Hepatocyte (in vitro differentiated cells): ENCODE data around the gene DRAP1. TPM values are rescaled to one million over a fixed set of nuclear protein-coding genes. Genes with fewer than 3 reads are reported as not detected.
"Not testable (repeated sequence)": the region's sequence is repeated elsewhere in the genome, so short reads cannot be mapped to it uniquely, and the experiment has no call there.

Source experiments
- DNase-seq: peaks from one replicate; pipeline ENCODE4 v3.0.0-alpha.2; 2016; ENCODE audit warnings: low spot score
- H2AFZ ChIP-seq: fragments of 200-600 bp; sonication (generic); 2 replicates; pipeline ENCODE4 v1.6.0; 2016; ENCODE audit warnings: antibody characterized with exemption, mild to moderate bottlenecking
- H3K27ac ChIP-seq: fragments of 200-600 bp; sonication (generic); 2 replicates; pipeline ENCODE4 v1.5.1; 2016; ENCODE audit warnings: mild to moderate bottlenecking
- H3K27me3 ChIP-seq: fragments of 200-600 bp; sonication (generic); 2 replicates; pipeline ENCODE4 v1.6.1; 2016
- H3K36me3 ChIP-seq: fragments of 200-600 bp; sonication (generic); replicated peaks from 2 replicates; pipeline ENCODE4 v1.5.1; 2016; ENCODE audit warnings: low read depth; ENCODE audit not compliant: insufficient read depth
- H3K4me1 ChIP-seq: fragments of 200-600 bp; sonication (generic); 2 replicates; pipeline ENCODE4 v1.5.1; 2016; ENCODE audit warnings: mild to moderate bottlenecking, moderate library complexity; ENCODE audit not compliant: insufficient read depth
- H3K4me2 ChIP-seq: fragments of 200-600 bp; sonication (generic); 2 replicates; pipeline ENCODE4 v1.6.0; 2016
- H3K4me3 ChIP-seq: fragments of 200-600 bp; sonication (generic); 2 replicates; pipeline ENCODE4 v1.5.1; 2016; ENCODE audit warnings: mild to moderate bottlenecking
- H3K79me2 ChIP-seq: fragments of 200-600 bp; sonication (generic); 2 replicates; pipeline ENCODE4 v1.6.0; 2017; ENCODE audit warnings: mild to moderate bottlenecking
- H3K9me2 ChIP-seq: fragments of 200-600 bp; sonication (generic); replicated peaks from 2 replicates; pipeline ENCODE4 v1.6.0; 2017; ENCODE audit warnings: mild to moderate bottlenecking; ENCODE audit not compliant: insufficient read depth
- H3K9me3 ChIP-seq: fragments of 200-600 bp; sonication (generic); 2 replicates; pipeline ENCODE4 v1.5.1; 2016; ENCODE audit warnings: low read depth, mild to moderate bottlenecking
- H4K20me1 ChIP-seq: fragments of 200-600 bp; sonication (generic); 2 replicates; pipeline ENCODE4 v1.6.0; 2016; ENCODE audit warnings: mild to moderate bottlenecking; ENCODE audit not compliant: insufficient read depth, poor library complexity, severe bottlenecking
- CTCF ChIP-seq: fragments of 200-600 bp; sonication (generic); IDR thresholded peaks from 2 replicates; pipeline ENCODE4 v1.5.1; 2016; ENCODE audit warnings: antibody characterized with exemption, mild to moderate bottlenecking; ENCODE audit not compliant: poor library complexity
- EZH2 ChIP-seq: fragments of 200-600 bp; sonication (generic); IDR thresholded peaks from 2 replicates; pipeline ENCODE4 v1.6.1; 2016; ENCODE audit warnings: antibody characterized with exemption, mild to moderate bottlenecking, borderline replicate concordance
- EZH2phosphoT487 ChIP-seq: fragments of 200-600 bp; sonication (generic); IDR thresholded peaks from one replicate; pipeline ENCODE4 v1.6.1; 2018; ENCODE audit warnings: antibody characterized with exemption, mild to moderate bottlenecking, low read depth, moderate library complexity; ENCODE audit not compliant: unreplicated experiment, severe bottlenecking
- WGBS: methylation state at CpG from one replicate; pipeline ENCODE4 v1.1.6; 2016; ENCODE audit warnings: low lambda C conversion rate; ENCODE audit errors: missing lambda C conversion rate; 5-methylcytosine and 5-hydroxymethylcytosine counted together
- polyA plus RNA-seq: library from polyadenylated mRNA; unstranded; fragments of >200 nt; fragmentation: Nextera tagmentation; extraction: Ambion mirVana; gene quantifications from 2 replicates; pipeline ENCODE4 v1.2.1, GENCODE V29; 2016
- total RNA-seq: library from RNA; depleted of rRNA; stranded (reverse); fragments of >200 nt; gene quantifications from 2 replicates; pipeline ENCODE4 v1.2.3, GENCODE V29; 2014

The DRAP1 gene
- total and polyA plus RNA-seq, 2 experiments from 2014 or later = 59.1 to 158 TPM

DNA sequence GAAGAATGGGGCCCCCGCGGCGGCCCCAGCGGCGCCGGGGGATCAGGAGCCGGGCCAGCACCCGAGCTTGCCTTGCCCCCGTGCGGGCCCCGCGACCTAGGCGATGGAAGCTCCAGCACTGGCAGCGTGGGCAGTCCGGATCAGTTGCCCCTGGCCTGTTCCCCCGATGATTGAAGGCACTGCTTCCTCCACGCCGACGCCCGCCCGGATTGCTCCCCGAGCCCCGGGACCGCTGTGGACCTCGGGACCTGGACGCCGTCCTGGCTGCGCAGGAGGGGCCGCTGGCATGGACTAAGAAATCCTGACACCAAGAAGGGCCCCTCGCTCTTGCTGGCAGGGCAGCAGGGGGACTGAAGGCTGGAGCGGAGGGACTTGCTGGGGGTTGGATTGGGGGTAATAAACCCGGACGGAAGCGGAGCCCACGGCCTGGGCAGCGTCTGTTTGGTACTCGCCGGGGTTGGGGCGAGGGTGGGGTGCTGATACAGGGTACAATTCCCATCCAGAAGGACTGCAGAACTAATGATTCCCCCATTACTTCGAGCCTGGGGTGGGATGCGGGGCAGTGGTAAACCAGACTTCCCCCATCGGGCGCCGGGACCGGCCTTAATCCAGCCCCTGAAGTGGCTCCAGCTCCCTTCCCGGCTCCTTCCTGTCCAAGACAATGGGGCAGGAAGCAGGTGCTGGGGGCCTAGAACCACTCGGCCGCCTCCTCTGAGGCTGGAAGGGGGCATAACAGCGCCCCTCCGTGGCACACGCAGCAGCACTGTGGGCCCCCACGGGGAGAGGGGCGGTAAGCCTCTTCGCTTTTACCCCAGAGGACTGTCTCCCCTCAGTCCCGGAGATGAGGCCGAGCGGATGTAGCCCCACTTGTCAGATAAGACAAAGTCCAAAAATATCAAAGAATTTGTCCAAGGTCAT is 27.7 kb upstream of the DRAP1 start:
- no peaks in the 10 kb centered on the region for H3K9me2 ChIP-seq
- TF ChIP-seq EZH2 (no peak), CTCF (peak; percentile 19), EZH2phosphoT487 (no peak)
- peaks cover 21% of the 10 kb centered on the region for H3K79me2 ChIP-seq
- H2AFZ ChIP-seq = peak overlapping the region; percentile 45
- H3K9me3 ChIP-seq = no peaks in the 10 kb centered on the region
- 10% methylated on average over 56 of the region's 57 CpGs for WGBS
- peak overlapping the region; percentile 92 for H3K4me2 ChIP-seq
- H3K27me3 ChIP-seq = no peaks in the 10 kb centered on the region
- peak overlapping the region; percentile 91 for H3K27ac ChIP-seq
- H4K20me1 ChIP-seq = no peaks in the 10 kb centered on the region
- no peak for DNase-seq
- no peaks in the 10 kb centered on the region for H3K36me3 ChIP-seq
- H3K4me1 ChIP-seq = peaks cover 42% of the 10 kb centered on the region
- peak overlapping the region; percentile 71 for H3K4me3 ChIP-seq

DNA sequence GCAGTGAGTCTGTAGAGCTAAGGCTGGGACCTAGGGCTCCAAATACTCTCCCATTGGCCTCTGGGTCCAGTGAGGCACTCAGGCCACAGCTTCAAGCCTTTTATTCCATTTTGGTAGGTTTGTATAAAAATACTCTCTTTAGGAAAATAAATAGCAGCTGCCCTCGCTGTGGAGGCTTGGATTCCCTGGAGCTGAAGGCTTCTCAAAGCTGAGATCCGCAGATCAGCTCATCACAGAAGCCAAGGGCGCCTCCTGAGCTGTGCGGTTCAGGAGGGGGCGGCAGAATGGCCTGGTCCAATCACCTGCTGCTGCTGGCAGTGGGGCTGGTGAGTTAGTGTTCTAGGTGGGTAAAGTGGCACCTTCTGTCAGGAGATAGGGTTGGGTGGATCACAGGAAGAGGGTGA is 27.1 kb upstream of the DRAP1 start:
- not testable (repeated sequence) for H3K4me3 ChIP-seq, DNase-seq, H3K27ac ChIP-seq, H3K9me3 ChIP-seq, H4K20me1 ChIP-seq, H3K9me2 ChIP-seq, H3K36me3 ChIP-seq, H3K27me3 ChIP-seq, H2AFZ ChIP-seq
- peak overlapping the region; percentile 92 for H3K4me2 ChIP-seq
- H3K4me1 ChIP-seq = peaks cover 36% of the 10 kb centered on the region
- 81% methylated on average over 5 of the region's 5 CpGs for WGBS
- H3K79me2 ChIP-seq = peaks cover 14% of the 10 kb centered on the region

DNA sequence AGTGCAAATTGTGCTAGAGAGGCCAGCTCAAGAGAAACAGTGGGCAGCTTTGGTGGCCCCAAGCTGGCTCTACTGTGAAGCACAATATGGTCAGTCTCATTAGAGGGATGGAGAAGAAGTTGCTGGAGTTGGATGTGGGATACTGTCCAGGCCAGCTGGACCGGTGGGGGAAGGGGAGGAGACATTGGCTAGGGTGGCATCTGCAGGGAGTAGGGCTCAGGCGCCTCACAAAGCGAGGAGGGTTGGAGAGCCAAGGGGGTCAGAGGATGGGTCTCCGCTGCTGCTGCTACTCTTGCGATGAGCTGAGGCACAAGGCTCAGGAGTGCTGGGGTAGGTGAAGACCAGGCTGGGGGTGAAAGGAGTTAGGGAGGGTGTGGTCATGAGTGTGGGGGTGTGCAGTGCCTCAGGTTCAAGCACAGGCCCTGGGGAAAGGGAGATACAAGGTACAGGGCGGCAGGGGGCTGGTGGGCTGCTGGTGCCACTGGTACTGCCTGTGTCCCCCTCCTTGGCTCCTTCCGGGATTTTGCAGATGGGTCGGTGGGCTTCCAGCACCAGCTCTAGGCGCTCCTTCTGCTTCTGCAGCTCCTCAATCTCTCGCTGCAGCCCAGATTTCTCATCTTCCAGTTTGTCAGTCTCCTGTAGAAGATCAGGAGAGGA is 26.4 kb upstream of the DRAP1 start:
- peaks cover 8% of the 10 kb centered on the region for H3K79me2 ChIP-seq
- 90% methylated on average over 10 of the region's 10 CpGs for WGBS
- no peak for DNase-seq
- H3K4me1 ChIP-seq = peaks cover 30% of the 10 kb centered on the region
- peak overlapping the region; percentile 92 for H3K4me2 ChIP-seq
- H3K4me3 ChIP-seq = no peak overlapping the region
- peaks cover 4% of the 10 kb centered on the region for H3K27me3 ChIP-seq
- H2AFZ ChIP-seq = no peak overlapping the region
- TF ChIP-seq EZH2 (no peak), CTCF (no peak), EZH2phosphoT487 (no peak)
- H4K20me1 ChIP-seq = no peaks in the 10 kb centered on the region
- H3K36me3 ChIP-seq = no peaks in the 10 kb centered on the region
- H3K27ac ChIP-seq = no peak overlapping the region
- H3K9me3 ChIP-seq = no peaks in the 10 kb centered on the region
- no peaks in the 10 kb centered on the region for H3K9me2 ChIP-seq

- peaks cover 9% of the 10 kb centered on the region for H3K27me3 ChIP-seq
- no peaks in the 10 kb centered on the region for H3K9me2 ChIP-seq
- H4K20me1 ChIP-seq = no peaks in the 10 kb centered on the region
- no peak for TF ChIP-seq CTCF
- no peak for TF ChIP-seq EZH2phosphoT487
- TF ChIP-seq EZH2 = no peak
- no peak overlapping the region for H3K27ac ChIP-seq
- H3K9me3 ChIP-seq = no peaks in the 10 kb centered on the region
- peaks cover 30% of the 10 kb centered on the region for H3K4me1 ChIP-seq
- no peaks in the 10 kb centered on the region for H3K36me3 ChIP-seq
- peaks cover 8% of the 10 kb centered on the region for H3K79me2 ChIP-seq
- no peak overlapping the region for H3K4me2 ChIP-seq
- no peak for DNase-seq
- no peak overlapping the region for H3K4me3 ChIP-seq
- WGBS = 97% methylated on average over 16 of the region's 16 CpGs
- H2AFZ ChIP-seq = no peak overlapping the region
Observed at GRCh38 chr11:65894034-65894591, 25.1 kb upstream of the DRAP1 start.
